ENCODE measurements around the gene DRAP1.
A peak's percentile ranks its signal among the peaks of the same experiment; 100 is the strongest.
"Not testable (repeated sequence)": the region's sequence is repeated elsewhere in the genome, so short reads cannot be mapped to it uniquely, and the experiment has no call there.

Gene DRAP1

DNA sequence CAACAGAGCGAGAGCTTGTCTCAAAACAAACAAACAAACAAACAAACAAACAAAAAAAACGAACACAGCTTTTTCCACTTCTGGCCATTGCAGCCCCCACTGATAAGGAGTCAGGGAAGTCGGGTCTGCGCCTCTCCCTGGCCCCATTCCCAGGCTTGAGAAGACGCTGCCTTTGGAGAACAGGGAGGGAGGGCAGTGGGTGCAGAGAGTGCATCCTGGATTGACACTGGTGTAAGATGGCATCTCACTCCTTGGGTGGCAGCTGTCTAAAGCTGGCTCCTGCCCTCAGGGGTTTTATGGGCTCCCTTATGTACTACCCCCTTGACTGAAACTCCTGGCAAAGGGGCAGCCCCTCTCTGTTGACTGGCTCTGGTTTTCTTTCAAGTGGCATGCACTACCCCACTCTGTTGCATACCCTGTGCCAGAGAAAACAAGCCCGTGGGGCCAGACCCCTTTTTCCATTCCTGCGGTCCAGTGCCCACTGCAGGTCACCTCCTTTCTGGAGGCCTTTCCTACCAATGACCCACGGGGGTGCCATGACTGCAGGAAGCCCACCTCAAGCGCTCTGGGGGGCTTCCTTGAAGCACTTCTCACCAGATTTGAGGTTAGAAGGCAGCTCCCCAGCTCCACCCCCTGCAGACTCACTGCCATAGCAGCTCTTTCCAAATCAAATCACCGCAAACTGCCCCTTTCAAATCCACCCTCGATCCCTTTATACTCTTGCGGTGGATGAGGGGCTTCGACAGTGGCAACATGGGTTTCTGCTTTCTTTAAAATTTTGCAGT, 12.7 kb downstream of the DRAP1 start:
- no peak for DNase-seq (ENCODE audit: low spot score)

DNA sequence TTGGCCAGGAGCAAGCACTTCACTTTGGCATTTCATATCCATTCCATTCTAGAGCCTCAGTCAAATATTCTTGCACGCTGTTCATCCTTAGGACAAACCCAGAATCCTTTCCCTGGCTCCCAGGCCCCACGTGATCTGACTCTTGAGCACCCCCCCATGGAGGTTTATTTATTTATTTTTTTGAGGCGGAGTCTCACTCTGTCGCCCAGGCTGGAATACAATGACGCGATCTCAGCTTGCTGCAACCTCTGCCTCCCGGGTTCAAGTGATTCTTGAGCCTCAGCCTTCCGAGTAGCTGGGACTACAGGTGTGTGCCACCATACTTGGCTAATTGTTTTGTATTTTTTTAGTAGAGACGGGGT, 13.3 kb downstream of the DRAP1 start:
- peak; percentile 47 for DNase-seq (ENCODE audit: low spot score)

DNA sequence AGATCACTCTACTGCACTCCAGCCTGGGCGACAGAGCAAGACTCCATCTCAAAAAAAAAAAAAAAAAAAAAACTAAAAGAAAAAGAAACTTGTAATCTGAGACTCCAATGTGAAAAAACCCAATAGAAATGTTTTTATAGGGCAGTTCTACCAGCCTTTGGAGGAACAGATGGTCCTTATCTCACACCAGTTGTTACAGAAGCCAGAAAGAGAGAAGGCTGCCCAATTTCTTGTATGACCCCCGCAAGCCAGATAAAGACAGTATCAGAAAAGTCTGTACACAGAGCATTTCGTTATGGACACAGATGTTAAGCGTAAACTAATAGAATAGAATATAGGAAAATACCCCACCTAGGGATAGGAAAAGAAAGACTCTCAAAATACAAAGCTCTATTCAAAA, 14.8 kb downstream of the DRAP1 start:
- DNase-seq (ENCODE audit: low spot score): no peak

DNA sequence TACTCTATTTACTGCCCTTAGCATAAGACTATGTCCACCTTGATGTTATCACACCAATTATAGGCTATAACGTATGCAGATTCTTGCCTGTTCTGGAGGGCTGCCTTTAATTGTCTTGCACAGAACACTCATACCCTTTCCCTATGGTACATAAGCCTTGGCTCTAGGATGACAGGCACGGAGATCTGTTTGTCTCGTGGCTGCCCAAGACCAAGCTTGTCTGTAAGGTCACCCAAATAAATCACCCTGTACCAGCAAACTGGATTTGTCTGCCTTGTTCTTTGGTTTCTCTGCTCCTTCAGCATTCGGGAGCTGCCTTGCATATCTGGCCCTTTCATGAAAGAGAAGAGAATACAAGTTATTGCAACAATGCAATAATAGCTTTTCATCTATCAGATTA, 18.5 kb downstream of the DRAP1 start:
- no peak for DNase-seq (ENCODE audit: low spot score)

DNA sequence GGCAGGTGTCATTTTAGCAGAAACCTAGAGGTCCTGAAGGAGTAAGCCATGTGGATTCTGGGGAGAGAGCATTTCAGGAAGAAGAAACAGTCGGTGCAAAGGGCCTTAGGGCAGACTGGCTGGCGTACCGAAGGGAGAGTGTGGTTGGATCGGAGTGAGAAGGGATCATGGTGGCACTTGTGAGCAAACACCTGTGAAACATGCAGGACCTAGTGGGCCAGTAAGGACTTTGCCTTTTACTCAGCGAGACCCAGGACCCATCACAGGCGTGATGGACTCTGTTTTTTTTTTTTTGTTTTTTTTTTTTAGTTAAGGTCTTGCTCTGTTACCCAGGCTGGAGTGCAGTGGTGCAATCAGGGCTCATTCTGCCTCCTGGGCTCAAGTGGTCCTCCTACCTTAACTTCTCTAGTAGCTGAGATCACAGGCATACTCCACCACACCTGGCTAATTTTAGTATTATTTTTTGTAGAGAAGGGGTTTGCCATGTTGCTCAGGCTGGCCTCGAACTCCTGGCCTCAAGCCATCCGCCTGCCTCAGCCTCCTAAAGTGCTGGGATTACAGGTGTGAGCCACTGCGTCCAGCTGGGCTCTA, 22.6 kb downstream of the DRAP1 start:
- no peak for DNase-seq (ENCODE audit: low spot score)

DNA sequence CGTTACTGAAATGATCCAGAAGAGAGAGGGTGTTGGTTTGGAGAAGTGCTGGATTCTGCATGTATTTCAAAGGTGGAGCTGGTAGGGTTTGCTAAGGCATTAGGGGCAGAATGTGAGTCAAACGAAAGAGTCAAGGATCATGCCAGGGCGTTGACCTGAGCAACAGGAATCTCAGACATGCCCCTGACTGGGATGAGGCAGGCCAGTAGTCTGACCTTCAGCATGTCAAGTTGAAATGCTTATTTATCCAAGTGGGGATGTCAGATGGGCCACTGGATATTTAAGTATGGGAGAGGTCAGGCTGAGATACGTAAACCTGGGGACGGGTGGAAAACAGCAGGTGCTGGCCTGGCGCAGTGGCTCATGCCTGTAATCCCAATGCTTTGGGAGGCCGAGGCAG, 23.3 kb downstream of the DRAP1 start:
- DNase-seq (ENCODE audit: low spot score): no peak

DNA sequence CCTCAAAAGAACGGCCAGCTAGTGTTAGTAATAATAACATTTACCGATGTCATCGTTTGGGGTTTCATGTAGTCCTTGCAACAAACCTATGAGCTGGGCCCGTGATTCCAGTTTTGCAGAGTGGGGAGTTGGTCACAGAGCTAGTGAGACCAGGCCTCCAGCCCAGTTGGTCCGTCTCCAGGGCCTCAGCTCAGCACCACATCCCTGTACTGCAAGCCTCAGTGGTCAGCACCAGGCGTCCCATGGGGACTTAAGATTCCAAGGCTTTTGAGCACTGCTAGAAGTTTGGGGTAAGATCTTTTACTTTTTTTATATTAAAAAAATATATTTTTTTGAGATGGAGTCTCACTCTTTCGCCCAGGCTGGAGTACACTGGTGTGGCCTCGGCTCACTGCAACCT, 25.0 kb downstream of the DRAP1 start:
- no peak for DNase-seq (ENCODE audit: low spot score)

DNA sequence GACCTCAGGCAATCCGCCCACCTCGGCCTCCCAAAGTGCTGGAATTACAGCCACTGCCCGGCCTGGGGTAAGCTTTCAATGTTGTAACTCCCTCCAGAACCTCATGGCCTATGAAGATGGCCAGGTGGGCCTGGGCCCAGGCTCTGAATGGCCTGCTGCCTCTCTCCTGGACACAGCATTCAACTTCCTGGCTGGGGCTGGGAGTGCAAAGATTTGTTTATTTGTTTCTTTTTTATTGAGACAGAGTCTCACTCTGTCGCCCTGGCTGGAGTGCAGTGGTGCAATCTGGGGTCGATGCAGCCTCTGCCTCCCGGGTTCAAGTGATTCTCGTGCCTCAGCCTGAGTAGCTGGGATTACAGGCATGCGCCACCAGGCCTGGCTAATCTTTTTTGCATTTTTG, 25.5 kb downstream of the DRAP1 start:
- DNase-seq (ENCODE audit: low spot score): no peak

DNA sequence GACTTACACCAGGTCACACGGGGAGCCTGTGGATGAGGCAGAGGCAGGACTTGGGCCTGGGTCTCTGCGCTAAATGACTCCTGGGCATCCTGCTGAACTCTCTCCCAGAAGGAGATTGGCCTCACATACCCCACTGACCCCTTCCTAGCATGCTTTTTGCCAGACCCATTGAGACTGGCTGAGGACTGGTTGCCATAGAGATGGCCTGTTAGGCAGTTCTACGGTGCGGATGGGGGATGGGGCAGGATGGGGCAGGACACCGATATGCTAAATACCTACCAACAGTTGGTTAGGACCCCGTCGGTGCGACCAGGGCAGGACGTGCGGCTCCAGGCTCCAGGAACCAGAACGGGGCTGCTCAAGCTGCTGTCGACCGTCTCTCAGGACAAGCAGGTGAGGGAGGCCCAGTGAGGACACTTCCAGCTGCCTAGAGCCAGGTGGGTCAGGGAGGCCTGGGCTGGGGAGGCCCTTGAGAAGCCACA, 26.2 kb downstream of the DRAP1 start, which contains the start of gene TSGA10IP:
Gene TSGA10IP, plus strand, starts transcription at position 51 of the 482 bp plus-strand sequence. Its CDS starts 196 bp downstream, at position 247.
- no peak for DNase-seq (ENCODE audit: low spot score)

DNA sequence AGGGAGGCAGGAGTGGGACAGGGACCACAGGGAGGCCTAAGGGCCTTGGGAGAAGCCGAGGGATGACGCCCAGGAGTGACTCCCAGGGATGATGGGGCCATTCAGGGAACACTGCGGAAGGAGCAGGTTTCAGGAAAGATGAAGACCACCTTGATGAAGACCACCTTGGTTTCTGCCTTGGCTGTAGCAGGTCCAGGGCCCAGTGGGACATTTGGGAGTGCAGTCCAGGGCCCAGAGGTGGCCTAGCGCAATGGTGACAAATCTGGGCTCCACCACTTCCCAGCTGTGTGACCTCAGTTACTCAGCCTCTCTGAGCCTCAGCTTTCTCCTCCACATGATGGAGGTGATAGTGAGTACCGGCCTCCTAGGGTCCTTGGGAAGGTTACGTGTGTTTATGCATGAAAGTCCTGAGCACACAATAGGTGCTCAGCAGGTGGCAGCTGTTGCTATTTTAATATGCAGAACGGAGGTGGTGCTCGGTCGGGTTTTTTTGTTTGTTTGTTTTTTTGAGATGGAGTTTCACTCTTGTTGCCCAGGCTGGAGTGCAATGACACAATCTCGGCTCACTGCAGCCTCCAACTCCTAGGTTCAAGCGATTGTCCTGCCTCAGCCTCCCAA, 26.8 kb downstream of the DRAP1 start:
- no peak for DNase-seq (ENCODE audit: low spot score)

DNA sequence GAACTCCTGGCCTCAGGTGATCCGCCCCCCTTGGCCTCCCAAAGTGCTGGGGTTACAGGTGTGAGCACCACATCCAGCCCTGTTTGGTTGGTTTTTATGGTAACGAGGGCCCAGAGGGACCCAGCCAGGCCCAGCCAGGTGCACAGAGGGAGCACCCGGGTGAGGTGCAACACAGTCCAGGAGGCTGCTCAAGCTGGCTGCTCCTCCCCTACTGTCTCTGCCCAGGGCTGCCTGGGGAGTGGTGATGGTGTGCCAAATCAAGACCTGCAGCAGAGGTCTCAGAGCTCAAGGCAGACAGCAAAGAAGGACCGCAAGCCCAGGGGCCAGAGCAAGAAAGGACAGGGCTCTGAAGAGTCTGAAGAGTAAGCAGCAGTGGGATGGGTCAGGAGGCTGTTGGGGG, 27.4 kb downstream of the DRAP1 start:
- DNase-seq (ENCODE audit: low spot score): no peak

DNA sequence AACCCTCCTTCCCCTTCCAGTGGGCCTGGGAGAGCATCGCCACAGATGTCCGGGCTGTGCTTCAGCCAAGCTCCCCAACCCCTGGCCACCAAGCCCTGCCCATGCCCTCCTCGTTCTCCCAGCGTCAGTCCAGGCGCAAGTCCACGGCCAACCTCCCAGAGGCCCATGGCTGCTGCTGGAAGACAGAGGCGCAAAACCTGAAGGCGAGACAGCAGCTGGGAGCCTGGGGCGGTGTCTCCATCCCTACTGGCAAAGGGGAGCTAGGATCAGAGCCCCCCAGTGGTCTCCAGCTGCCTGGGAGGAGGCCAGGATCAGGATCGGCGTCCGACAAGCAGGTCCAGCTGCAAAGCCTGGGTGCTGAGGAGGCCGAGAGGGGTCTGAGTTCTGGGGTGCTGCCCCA, 27.9 kb downstream of the DRAP1 start:
- DNase-seq (ENCODE audit: low spot score): no peak

DNA sequence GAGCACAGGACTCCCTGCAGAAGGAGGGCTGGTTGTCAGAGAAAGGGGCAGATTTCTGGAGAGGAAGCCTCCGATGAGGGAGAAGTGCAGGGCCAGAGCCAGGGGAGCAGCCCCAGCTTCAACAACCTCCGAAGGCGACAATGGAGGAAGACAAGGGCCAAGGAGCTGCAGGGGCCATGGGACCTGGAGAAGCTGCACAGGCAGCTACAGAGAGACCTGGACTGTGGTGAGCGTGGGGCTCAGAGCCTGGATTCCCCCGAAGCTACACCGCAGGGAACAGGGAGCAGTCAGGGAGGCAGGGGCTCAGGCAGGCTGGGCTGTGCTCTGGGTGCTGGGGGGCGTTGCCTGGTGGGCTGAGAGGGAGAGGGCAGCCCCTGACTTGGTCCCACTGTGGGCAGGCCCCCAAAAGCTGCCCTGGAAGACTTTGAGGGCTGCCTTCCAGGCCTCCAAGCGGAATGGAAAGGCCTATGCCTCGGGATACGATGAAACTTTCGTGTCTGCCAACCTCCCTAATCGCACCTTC, 28.4 kb downstream of the DRAP1 start:
- DNase-seq (ENCODE audit: low spot score): no peak

DNA sequence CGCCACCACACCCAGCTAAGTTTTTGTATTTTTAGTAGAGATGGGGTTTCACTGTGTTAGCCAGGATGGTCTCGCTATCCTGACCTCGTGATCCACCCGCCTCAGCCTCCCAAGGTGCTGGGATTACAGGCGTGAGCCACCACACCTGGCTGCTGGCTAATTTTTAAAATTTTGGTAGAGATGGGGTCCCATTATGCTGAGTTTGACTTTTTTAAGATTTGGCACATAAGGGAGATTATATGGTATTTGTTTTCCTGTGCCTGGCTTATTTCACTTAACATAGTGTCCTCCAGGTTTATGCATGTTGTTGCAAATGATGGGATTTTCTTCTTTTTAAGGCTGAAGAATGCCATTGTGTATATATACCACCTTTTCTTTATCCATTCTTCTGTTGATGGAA, 31.5 kb downstream of the DRAP1 start:
- not testable (repeated sequence) for DNase-seq (ENCODE audit: low spot score)

DNA sequence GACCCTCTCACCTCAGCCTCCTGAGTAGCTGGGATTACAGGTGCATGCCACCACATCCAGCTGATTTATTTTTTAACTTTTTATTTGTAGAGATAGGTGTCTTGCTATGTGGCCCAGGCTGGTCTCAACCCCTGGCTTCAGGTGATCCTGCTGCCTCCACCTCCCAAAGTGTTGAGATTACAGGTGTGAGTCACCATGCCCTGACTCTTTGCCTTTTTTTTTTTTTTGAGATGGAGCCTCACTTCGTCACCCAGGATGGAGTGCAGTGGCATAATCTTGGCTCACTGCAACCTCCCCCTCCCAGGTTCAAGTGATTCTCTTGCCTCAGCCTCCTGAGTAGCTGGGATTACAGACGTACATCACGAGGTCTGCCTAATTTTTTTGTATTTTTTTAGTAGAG, 32.4 kb downstream of the DRAP1 start:
- not testable (repeated sequence) for DNase-seq (ENCODE audit: low spot score)

DNA sequence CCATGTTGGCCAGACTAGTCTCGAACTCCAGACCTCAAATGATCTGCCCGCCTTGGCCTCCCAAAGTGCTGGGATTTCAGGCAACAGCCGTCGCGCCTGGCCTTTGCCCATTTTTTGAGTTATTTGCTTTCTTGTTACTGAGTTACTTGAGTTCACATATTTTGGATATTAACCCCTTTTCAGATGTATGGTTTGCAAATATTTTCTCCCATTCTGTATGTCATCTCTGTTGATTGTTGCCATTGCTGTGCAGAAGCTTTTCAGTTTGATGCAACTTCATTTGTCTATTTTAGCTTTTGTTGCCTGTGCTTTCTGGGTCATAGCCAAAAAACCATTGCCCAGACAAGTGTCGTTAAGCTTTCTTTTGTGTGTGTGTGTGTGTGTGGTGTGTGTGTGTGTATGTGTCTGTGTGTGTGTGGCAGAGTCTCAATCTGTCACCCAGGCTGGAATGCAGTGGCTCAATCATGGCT, 32.9 kb downstream of the DRAP1 start:
- DNase-seq (ENCODE audit: low spot score): no peak

DNA sequence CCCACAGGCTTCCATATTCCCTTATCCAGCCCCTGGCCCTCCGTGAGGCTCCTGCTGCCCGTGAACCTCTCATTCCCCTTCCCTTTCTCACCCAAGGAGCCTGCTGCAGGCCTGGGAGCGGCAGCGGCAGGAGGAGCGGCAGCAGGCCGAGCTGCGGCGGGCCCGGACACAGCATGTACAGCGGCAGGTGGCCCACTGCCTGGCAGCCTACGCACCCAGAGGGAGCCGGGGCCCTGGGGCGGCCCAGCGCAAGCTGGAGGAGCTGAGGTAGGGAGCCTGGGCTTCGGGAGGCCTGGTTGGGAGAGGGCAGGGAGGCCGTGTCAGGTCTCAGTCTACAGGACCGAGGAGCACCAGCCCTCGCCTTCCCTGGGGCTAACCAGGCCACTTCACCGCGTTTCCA, 34.2 kb downstream of the DRAP1 start:
- DNase-seq (ENCODE audit: low spot score): no peak

DNA sequence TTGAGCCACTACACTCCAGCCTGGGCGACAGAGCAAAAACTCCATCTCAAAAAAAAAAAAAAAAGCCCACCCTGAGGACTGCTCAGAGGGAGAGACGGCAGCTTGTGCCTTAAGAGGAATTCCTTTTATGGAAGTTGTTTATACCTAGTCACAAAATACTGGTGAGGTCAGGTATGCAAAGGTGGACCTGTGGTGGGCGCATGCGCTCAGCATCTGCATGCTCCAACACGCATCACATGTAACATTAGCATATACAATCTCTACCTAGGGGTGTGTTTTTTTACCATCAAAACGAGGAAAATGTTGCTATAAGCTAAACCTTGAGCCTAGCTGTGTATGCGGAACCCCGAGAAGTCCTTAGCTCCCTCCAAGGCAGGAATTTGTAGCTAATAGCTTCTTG, 35.5 kb downstream of the DRAP1 start:
- DNase-seq (ENCODE audit: low spot score): no peak

DNA sequence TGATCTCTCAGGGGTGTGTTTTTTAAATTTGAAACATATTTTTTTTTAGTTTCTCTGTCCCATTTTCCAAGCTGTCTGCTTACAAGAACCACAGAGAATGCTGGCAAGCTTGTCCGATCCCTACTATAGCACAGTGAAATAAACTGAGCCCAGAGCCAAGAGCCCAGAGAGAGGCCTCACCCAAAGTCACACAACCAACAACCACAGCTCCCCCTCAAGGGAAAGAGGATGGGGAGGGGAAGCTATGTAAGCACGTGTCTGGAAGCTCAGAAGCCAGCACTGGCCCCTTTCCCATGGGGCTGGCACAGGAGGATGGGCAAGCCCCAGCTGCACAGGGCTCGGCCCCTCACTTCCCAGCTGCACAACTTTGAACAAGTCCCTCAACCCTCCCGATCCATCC, 39.1 kb downstream of the DRAP1 start:
- no peak for DNase-seq (ENCODE audit: low spot score)

DNA sequence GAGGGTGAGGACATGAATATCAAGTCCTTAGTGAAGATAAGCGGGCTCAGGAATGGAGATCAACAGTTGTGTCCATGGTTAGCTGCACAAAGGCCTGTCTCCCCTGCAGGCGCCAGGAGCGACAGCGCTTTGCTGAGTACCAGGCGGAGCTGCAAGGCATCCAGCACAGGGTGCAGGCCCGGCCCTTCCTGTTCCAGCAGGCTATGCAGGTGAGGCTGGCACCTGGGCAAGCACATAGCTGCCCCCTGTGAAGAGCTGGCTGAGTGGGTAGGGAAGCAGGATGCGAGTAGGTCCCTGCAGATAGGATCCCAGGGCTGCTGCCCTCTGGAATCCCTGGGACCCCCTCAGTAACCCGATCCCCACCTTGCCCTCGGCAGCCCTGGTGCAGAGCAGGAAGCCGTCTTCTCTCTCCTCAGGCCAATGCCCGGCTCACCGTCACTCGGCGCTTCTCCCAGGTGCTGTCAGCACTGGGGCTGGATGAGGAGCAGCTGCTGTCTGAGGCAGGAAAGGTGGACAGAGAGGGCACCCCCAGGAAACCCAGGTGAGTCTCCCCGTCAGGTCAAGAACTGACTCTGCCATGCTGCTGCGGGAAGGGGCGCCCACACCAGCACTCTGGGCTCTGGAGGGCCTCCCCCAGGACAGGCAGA, 39.7 kb downstream of the DRAP1 start:
- no peak for DNase-seq (ENCODE audit: low spot score)

DNA sequence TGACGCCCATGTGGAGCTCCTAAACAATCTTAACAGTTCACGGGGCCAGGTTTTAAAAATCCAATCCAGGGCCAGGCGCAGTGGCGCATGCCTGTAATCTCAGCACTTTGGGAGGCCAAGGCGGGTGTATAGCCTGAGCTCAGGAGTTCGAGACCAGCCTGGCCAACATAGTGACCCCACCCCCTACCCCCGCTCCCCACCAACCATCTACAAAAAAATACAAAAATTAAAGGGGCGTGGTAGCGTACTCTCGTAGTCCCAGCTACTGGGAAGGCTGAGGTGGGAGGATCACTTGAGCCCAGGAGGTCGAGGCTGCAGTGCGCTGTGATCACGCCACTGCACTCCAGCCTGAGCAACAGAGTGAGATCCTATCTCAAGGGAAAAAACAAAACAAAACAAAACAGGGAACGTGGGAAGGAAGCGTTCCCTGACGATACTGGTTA, 41.6 kb downstream of the DRAP1 start:
- DNase-seq (ENCODE audit: low spot score): no peak

Measured in AG08395 (cell line).